Right lobe of liver (tissue), 4 donors: ENCODE measurements around the gene CCDC184.

Experiments
- CTCF ChIP-seq, 4 donors: fragments of 200-600 bp in 3 of 4; fragments of 450-650 bp in 1 of 4; IDR thresholded peaks; one replicate each; pipeline versions ENCODE4 v1.5.1 to v1.8.0; 2016 to 2022; ENCODE audit warnings: antibody characterized with exemption in 4 of 4, mild to moderate bottlenecking in 2 of 4
- POLR2A ChIP-seq: fragments of 450-650 bp; IDR thresholded peaks from one replicate; pipeline ENCODE4 v1.6.1; 2017; ENCODE audit warnings: antibody characterized with exemption, mild to moderate bottlenecking
- donor health status: DM: no; HTN: no; CAD: no.
- donor health status: DM: no; HTN: no; CAD: no.
- donor health status: DM: no; HTN: yes; CAD: no.

GRCh38 chr12:48189331-48190125 is 6.1 kb downstream of the CCDC184 start:
- TF ChIP-seq CTCF (IDR thresholded peaks at IDR 0.05) (peak; percentile 70 to 89 (median 88)), POLR2A (no peak)
